ENCODE data around the gene UIMC1. TPM values are rescaled to one million over a fixed set of nuclear protein-coding genes. Genes with fewer than 3 reads are reported as not detected.

The UIMC1 gene
- polyA plus RNA-seq, 3 donors = 40.4 to 47.0 (median 42.4) TPM

DNA sequence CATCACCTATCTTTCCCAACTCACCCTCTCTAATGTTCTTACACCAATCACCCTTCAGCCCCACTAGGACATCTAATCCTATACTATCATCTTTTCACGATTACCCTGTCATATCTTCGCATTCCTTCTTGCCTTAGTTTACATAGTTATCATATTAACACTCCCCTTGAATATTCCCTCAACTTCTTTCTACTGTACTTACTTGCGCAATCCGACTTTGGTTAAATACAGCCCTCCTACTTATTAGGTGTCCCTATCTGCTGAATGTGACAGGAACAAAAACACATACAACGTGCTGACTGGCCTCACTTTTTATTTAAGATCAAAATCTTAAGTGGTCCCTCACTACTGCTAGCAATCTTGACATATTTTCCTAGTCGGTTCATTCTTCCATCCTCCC is 88.0 kb downstream of the UIMC1 start:
- DNase-seq (ENCODE audit: extremely low read depth in 1 of 11, low read depth in 9 of 11, low spot score in 4 of 11) = no peak

- no peak for DNase-seq (ENCODE audit: extremely low read depth in 1 of 11, low read depth in 9 of 11, low spot score in 4 of 11)
Measured at GRCh38 chr5:176916337-176916736, 90.2 kb downstream of the UIMC1 start.

DNA sequence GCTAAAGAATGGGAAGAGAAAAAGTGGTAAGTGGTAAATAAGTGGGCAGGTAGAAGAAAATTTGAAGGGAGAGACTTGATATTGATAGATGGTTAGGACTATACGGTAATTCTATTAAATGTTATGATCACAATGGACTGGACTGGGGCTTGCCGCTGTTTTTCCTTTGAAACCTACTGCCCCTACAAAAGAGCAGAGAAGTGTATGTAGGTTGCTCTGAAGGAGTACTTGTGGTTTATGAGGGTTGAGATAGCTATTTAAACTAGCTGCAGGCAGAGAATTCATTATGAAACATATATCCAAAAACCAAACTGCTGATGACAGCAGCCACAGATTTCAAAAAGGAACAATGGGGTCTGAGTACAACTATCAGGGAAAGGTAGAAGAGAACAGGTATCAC is 90.7 kb downstream of the UIMC1 start:
- no peak for DNase-seq (ENCODE audit: extremely low read depth in 1 of 11, low read depth in 9 of 11, low spot score in 4 of 11)

- no peak for DNase-seq (ENCODE audit: extremely low read depth in 1 of 11, low read depth in 9 of 11, low spot score in 4 of 11)
Measured at GRCh38 chr5:176912115-176912514, 94.5 kb downstream of the UIMC1 start.

DNA sequence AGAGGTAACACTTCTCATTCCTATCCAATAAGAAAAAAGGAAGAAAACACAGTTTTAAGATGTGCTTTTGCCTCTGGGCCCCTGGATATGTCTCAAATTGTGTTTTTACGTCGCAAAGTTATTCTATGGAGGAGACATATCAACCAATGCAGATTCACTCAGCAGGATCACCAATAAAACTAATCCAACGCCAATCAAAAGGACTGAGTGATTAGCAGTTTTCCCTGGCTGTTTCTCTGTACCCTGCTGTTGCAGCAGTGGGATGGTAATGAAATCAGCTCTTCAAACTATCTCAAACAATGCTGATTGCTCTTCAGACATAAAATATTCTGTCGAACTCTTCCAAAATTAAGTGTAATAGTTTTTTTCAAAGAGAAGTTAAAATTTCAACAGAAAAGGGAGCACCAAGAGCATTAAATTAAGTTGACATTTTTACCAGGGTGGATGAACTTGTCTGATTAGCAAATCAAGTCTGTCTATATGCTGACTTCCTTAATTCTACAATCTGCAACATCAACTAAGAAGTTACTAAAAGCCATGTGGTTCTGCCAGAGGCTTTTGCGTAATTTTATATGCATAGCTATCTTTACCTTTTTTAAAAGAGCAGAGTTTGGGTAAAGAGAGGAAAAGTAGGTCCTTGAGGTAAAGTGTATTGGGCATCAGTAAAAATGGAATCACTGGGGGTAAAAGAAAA is 97.8 kb downstream of the UIMC1 start:
- no peak for DNase-seq (ENCODE audit: extremely low read depth in 1 of 11, low read depth in 9 of 11, low spot score in 4 of 11)

GRCh38 chr5:176906796-176907195 is 99.8 kb downstream of the UIMC1 start:
- DNase-seq (ENCODE audit: extremely low read depth in 1 of 11, low read depth in 9 of 11, low spot score in 4 of 11) = no peak

DNA sequence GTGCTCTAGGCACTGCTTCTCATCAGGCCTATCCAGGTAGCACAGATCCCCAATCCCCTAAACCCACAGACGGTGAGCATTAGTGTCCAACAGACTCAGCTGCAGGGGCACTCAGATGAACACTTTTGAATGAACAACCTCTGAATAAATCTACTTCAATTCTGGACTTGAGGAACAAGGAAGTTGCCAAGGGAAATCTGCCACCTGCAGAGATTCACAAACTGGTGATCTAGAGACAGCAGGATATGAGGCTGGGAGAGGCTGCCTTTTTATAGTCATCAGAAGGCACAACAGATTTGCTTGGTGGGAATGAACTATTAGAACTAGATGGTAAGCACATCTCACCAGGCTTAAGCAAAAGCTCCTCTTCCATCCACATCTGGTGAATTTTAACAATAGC is 100.5 kb downstream of the UIMC1 start:
- no peak for DNase-seq (ENCODE audit: extremely low read depth in 1 of 11, low read depth in 9 of 11, low spot score in 4 of 11)

GRCh38 chr5:176904276-176904675 is 102.3 kb downstream of the UIMC1 start:
- DNase-seq (ENCODE audit: extremely low read depth in 1 of 11, low read depth in 9 of 11, low spot score in 4 of 11) = no peak

GRCh38 chr5:176902911-176903664 is 103.5 kb downstream of the UIMC1 start:
- DNase-seq (ENCODE audit: extremely low read depth in 1 of 11, low read depth in 9 of 11, low spot score in 4 of 11) = no peak

DNA sequence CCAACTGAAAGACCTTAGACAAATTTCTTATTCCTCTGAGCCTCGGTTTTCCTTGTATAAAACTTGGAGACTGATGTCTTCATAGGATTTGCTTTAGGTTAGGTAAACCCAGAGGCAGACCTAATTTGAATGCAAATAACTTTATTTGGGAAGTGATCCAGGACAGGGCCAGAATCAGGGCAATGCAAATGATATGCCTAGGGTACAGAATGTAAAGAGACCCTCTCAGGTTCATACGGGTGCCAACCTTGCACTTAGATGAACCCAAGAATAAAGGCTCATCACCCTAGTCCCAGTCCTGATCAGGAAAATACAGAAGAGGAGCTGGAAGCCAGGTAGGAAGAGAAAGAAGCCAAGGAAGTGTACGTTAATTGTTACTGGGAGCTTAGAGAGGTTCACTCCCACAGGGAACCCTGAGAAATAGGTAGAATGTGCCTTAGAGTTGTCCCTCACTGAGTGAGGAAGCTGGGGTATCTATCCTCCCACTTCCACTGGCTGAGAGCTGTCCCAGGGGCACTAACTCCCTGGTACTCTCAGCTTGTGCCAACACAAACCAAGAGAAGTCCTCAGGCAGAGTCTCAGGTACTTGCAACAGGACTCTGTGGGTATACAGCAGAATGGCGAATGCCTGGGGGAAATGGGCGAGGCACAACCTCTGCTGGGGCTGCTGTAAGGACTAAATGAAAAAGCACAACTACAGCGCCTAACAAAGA is 104.3 kb downstream of the UIMC1 start:
- no peak for DNase-seq (ENCODE audit: extremely low read depth in 1 of 11, low read depth in 9 of 11, low spot score in 4 of 11)

- no peak for DNase-seq (ENCODE audit: extremely low read depth in 1 of 11, low read depth in 9 of 11, low spot score in 4 of 11)
Measured at GRCh38 chr5:176901260-176902101, 105.1 kb downstream of the UIMC1 start.

- DNase-seq (ENCODE audit: extremely low read depth in 1 of 11, low read depth in 9 of 11, low spot score in 4 of 11) = no peak
Measured at GRCh38 chr5:176900780-176901204, 105.8 kb downstream of the UIMC1 start.

- DNase-seq (ENCODE audit: extremely low read depth in 1 of 11, low read depth in 9 of 11, low spot score in 4 of 11) = no peak
Measured at GRCh38 chr5:176899946-176900779, 106.4 kb downstream of the UIMC1 start.

DNA sequence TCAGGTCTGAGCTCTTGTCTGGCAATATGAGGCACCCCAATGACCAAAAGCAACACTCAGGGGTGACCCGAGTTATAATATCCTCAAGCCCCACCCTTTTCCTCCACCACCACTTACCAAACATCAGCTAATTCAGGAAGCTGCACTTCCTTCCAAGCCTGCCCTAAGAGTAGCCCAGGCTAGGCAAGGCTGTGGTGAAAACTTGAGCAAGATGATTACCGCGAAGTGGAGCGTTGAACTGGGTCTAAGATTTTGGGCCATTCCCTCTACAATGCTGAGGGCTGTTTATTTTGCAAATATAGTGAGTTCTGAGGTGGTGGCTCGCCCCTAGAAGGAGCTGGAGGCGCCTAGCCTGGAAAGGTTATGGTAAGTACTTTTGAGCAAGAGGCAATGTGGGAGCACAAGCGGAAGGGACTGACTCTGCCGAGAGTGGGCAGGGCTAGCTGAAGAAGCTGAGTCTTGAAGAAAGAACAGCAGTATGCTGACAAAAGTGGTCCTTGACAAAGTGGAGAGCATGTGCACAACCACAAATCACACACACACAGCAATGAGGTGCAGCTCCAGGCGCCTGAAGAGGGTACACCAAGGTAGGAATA is 107.2 kb downstream of the UIMC1 start, which contains the start of gene HK3:
HK3 (minus strand) TSS at position 51 of the 596 bp plus-strand sequence. CDS start 3,187 bp downstream, outside the sequence.
- no peak for DNase-seq (ENCODE audit: extremely low read depth in 1 of 11, low read depth in 9 of 11, low spot score in 4 of 11)

DNA sequence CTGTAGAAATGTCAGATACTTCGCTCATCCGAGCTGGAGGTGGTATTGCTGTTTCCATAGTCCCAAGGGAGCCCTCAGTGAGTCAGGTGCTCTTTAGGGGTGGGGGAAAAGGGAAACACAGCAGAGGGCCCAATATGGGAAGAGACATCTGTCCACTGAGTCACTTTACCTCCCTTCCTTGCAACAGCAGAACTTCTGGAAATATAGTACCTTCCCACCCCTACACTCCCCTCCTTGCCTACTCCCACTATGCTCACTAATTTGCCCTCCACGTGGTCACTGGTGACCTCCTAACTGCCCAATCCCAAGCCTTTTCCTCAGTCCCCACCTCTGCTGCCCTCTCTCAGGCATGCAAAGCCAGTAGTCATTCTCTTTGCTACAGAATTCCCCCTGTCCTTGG is 109.3 kb downstream of the UIMC1 start:
- DNase-seq (ENCODE audit: extremely low read depth in 1 of 11, low read depth in 9 of 11, low spot score in 4 of 11) = no peak

GRCh38 chr5:176895831-176896230 is 110.7 kb downstream of the UIMC1 start:
- no peak for DNase-seq (ENCODE audit: extremely low read depth in 1 of 11, low read depth in 9 of 11, low spot score in 4 of 11)

DNA sequence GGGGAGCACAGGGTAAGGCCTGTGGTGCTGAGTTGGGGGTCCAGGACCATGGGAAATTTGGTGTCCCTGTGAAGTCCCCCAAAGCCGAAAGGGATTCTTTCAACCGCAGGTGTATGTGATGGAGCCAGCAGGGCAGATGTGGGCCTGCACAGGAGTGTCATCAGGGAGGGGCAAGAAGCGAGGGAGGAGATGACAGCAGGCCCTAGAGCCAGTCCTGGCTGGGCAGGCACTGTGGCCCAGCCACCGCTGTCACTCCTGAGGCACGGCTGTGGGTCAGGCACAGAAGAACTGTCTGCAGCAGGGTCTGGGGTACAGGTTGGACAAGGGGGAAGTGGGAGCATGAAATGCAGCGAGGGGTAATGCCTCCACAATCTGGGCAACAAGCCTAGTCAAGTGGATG is 112.3 kb downstream of the UIMC1 start:
- DNase-seq (ENCODE audit: extremely low read depth in 1 of 11, low read depth in 9 of 11, low spot score in 4 of 11) = no peak

GRCh38 chr5:176892663-176893062 is 113.9 kb downstream of the UIMC1 start:
- DNase-seq (ENCODE audit: extremely low read depth in 1 of 11, low read depth in 9 of 11, low spot score in 4 of 11) = no peak

All from renal cortex interstitium (tissue), 11 donors.